ENCODE measurements around the gene SLC51B. TPM values are rescaled to one million over a fixed set of nuclear protein-coding genes. Genes with fewer than 3 reads are reported as not detected.
"Not testable (repeated sequence)": the region's sequence is repeated elsewhere in the genome, so short reads cannot be mapped to it uniquely, and the experiment has no call there.

SLC51B gene
- polyA plus RNA-seq, 3 donors: 10.5 to 12.8 (median 10.9) TPM

DNA sequence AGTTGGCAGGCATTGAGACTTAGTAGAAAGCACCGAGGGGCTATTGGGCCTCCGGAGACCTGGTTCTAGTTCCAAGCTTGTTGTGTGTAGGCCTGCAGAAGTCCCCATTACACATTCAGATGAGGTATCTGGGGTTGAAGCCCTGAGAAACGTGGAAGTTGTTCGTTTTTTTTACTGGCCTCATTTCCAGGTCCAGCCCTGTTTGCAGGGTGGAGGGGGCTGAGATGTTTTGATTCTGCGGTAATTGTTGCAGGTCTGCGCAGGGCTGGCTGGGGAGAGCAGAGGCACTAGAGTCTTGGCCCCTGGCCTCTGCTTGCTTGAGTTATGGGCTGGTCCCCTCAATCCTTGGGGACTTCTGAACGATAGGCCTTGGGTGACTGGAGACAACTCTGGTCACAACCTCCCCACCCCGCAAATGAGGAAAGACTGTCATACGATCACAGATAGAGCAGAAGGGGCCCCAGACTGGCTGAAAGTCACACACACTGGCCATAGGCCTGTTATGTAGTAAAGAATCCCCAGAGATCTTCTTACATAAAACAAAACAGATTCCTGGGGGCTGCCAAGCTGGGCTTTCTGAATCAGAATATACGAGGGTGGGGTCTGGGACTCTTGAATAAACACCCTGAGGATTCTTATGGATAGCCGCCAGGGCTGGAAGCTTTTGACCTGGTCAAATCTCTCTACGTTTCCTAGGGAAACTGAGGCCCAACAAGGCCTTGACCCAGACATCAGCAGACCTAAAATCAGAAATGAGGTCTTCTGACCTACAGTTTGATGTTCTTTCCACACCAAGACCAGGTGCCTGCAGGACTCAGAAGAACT is 47.0 kb downstream of the SLC51B start:
- no peak for DNase-seq (ENCODE audit: extremely low read depth in 1 of 11, low read depth in 9 of 11, low spot score in 4 of 11)

DNA sequence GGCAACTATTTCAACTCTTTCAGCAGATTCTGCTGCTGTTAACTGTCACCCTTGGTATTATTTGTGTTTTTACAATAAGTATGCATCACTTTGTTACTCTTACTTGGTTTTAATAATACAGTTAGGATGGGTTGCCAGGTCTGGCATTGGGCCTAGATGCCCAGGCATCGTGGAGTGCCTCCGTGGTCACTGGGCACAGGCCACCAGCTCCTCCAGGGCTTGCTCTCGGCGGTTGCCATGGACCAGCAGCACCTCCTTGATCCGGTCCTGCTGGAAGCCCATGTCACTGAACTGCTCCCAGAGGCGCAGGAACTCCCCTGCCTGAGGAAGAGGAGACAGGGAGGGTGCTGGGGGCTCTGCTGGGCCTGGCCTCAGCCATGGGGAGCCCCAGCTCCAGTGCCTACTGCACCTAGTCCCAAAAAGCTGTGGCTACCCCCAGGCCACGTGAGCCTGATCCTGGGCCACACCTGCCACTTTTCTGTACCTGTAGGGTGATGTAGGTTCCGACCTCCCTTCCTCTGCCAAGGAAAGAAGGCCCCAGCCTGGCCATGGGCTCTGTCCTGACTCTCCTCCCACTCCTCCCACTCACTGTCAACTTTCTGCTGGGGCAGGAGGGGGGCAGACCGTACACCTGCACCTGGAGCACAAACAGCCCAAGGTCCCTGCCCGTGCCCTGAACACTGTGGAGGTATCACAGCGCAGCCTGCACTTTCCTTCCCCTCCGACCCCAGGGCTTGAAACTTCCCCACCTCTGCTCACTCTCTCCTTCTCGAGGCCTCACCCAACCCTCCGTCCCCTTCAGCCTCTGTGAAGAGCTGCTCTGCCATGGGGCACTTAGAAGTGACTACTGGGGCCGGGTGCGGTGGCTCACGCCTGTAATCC is 48.0 kb downstream of the SLC51B start:
- DNase-seq (ENCODE audit: extremely low read depth in 1 of 11, low read depth in 9 of 11, low spot score in 4 of 11): no peak

DNA sequence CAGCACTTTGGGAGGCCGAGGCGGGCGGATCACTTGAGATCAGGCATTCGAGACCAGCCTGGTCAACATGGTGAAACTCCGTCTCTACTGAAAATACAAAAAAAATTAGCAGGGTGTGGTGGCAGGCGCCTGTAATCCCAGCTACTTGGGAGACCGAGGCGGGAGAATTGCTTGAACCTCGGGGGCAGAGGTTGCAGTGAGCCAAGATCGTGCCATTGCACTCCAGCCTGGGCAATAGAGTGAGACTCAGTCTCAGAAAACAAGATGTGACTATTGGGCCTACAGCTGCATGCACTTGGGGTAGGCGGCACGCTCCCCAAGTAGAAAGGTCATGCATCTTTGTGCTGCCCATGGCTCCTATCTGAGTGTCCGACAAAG is 48.6 kb downstream of the SLC51B start:
- not testable (repeated sequence) for DNase-seq (ENCODE audit: extremely low read depth in 1 of 11, low read depth in 9 of 11, low spot score in 4 of 11)

DNA sequence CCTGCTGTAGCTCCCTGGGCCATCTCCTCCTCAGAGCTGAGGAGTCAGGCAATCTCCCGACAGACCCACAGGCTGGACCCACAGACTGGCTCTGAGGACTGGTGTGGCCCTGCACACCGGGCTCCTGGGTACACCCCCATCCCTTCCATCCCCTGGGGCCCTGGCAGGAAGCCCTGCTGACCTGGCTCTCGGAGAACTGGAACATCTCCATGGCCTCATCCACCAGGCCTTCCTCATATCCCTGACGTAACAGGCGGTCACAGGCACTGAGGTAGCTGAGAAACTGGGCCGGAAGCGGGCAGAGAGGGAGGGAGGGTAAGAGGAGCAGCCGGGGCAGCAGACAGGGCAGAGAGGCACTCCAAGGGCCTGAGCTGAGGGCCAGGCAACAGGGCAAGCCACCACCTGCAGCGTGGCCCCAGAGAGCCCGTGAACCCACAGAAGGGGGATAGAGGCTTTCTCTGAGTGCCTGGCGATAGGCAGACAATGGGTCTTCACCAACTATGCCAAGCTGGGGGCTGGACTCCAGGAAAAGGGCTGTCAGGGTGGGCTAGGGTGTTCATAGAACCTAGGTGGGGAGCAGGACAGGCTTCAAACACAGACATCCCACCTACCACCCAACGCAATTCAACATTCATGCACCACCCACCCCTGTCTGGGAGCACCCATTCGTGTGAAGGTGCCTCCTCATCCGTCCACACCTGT is 49.3 kb downstream of the SLC51B start:
- no peak for DNase-seq (ENCODE audit: extremely low read depth in 1 of 11, low read depth in 9 of 11, low spot score in 4 of 11)

DNA sequence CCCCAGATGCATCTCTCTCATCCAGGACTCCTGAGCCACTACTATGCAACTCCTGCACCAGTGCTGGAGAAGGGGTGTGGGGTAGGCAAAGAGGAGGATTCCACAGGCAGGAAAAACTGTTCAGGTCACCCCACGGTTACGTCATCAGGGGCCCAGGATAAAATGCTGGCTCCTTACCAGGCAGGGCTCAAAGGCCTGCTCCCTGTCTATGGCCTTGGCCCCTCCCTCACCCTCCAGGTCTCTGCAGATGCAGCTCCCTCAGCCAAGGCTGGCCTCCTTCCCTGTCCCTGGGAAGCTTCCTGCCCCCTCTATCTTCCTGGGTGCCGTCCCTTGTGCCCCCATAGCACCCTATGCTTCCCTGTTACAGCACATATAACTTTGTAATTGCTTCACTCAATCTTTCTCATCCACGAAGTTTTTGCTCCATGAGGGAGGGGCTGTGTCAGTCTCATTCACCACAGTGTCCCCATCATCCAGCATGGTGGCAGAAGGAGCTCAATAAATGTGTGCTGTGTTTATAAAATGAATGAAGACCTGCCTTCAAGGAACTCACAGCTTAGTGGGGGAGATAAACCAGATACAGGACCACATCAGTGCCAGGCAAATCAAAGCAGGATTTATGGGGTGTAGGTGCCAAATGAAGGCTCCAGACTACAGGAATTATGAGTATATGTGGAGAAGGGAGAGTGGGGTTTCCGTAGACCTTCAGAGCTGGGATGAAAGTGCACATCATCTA is 50.0 kb downstream of the SLC51B start:
- no peak for DNase-seq (ENCODE audit: extremely low read depth in 1 of 11, low read depth in 9 of 11, low spot score in 4 of 11)

DNA sequence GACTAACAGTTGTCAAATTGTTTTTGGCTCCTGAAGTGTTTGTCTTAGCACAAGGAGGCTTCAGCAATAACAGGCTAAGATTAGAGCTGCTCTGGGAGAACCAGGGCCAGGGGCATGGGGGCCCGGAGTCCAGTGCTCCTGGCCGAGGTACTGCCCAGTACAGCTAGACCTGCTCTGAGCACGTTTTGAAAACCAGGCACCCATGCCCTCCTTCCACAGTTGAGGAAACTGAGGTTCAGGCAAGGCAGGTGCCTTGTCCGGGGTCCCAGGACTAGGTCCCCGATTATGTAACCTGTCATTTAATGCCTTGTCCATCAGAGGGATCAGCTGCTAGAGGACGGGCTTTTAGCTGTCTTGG is 50.5 kb downstream of the SLC51B start:
- DNase-seq (ENCODE audit: extremely low read depth in 1 of 11, low read depth in 9 of 11, low spot score in 4 of 11): no peak

DNA sequence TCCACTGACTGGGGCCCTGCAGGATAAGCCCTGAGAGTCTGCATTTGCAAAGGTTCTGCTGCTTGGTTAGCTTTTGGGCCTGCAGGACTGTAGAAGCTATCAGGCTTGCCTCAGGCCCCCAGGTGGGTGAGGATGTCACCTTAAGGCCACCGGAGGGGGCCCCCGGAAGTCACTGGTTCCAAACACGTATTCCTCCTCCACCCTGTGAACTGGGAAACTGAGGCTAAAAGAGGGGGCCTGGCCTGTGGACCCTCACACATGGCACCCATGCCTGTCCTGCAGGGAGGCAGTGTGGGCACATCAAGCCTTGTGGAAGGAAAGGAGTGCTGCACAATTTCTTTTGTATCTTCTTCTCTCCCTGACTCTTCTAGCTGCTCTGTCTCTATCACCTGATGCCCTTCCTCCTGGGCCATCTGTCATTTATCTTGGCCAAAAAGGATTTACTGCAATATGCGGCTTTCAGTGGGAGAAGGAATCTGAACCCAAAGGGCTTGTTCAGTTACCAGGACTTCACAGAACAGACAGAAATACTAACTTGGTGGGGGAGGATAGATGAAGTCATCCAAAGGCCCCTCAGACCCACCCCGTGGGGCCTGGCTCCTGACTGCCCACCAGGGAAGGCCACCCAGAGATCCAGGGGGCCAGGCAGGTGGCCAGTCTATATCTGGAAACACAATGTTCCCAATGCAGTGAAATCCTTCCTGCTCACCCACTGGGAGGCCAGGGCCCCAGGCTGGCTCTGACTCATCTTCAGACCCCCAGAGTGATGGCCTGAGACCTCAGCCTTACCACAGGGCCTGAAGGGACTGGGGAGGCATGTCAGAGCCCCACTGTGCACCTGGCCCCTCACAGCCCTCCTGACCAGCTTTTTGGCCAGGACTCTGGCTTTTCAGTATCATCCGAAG is 51.5 kb downstream of the SLC51B start:
- DNase-seq (ENCODE audit: extremely low read depth in 1 of 11, low read depth in 9 of 11, low spot score in 4 of 11): no peak

DNA sequence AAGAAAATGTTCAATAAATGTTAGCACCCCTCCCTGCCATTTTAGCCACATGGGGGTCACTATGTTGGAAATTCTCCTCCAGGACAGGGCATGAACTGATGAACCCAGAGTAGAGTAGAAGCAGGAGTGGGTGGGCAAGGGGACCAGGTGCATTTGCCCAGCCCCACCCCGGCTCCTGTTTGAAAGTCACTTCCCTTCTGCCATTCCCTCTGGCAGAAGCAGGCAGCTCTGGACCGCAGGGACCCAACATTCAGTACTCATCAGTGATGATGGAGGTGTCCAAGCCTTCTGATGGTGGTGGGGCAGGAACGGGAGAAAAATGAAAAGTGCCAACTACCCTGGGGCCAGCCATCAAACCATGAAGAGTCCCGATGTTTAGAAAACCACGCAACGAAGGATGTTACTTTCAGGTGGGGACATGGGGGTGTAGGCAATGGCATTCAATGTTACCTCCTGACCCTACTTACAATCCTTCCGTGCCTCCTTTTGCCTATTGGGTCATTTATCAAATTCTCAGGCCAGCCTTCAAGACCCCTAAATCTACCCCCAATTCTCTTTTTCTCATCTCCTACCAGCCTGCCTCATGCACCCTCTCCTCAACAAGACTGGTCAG is 52.6 kb downstream of the SLC51B start:
- DNase-seq (ENCODE audit: extremely low read depth in 1 of 11, low read depth in 9 of 11, low spot score in 4 of 11): no peak

DNA sequence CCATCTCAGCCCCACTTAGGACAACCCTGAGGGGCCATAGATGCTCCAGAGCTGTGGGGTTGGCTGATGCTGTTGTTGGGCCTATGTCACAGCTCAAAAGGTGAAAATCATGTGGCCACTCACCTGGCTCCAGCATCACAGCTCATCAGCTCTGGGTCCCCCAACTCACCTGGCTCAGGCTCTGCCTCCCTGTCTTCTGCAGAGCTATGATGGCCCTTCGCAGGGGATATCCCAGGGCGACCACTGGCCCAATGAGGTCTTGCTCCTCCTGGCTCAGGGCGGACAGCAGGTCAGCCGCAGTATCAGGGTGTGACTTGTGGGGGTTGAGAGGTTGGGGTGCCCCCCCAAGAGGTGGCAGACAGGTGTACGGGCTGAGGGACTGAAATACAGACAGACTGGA is 54.1 kb downstream of the SLC51B start:
- DNase-seq (ENCODE audit: extremely low read depth in 1 of 11, low read depth in 9 of 11, low spot score in 4 of 11): no peak

DNA sequence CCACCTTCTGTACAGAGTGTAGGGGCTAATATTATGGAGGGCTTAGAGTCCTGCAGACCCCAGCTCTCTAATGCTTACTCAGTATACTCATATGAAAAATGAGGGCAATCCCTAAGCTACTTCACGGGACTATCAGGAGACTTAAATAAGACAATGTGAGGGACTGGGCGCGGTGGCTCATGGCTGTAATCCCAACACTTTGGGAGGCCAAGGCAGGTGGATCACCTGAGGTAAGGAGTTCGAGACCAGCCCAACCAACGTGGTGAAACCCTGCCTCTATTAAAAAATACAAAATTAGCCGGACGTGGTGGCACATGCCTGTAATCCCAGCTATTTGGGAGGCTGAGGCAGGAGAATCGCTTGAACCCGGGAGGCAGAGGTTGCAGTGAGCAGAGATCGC is 54.6 kb downstream of the SLC51B start:
- not testable (repeated sequence) for DNase-seq (ENCODE audit: extremely low read depth in 1 of 11, low read depth in 9 of 11, low spot score in 4 of 11)

DNA sequence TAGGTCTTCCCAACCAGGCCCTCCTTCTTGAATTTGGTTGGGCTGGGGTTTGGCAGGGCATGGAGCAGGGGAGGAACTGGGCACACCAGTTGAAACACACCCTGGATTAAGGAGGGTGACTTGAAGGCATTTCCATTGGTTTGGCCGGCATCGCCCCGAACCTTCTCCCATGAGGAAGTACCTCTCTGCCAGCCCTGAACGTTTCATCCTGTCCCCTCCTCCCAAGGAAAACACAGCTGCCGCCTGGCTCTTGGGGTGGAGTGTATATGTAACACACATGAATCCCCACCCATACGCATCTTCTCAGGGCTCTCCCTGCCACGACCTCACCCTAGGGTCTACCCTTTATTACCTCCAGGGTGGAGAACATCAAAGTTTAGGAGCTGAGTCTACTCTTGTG is 55.3 kb downstream of the SLC51B start:
- DNase-seq (ENCODE audit: extremely low read depth in 1 of 11, low read depth in 9 of 11, low spot score in 4 of 11): no peak

DNA sequence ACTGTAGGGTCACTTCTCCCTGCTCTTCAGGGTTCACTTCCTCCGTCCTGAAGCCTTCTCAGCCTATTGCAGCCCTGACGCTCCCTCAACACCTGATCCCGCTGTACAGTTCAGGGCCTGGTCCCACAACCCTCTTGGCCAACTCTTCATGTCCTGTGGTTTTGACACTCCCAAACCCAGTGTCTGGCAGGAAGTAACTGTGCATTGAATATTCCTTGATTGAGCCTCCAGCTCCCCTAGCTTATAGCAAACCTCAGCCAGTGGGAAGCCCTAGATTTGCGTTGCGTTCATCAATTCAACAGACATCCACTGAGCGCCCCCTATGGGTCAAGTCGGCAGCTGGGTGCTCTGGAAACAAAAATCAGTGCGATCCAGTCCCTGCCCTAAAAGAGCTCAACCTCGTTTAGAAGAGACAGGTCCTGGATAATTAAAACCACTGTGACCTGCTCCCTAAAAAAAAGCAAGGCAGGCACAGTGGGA is 56.3 kb downstream of the SLC51B start:
- DNase-seq (ENCODE audit: extremely low read depth in 1 of 11, low read depth in 9 of 11, low spot score in 4 of 11): peak; percentile 53 to 84 (median 76)

DNA sequence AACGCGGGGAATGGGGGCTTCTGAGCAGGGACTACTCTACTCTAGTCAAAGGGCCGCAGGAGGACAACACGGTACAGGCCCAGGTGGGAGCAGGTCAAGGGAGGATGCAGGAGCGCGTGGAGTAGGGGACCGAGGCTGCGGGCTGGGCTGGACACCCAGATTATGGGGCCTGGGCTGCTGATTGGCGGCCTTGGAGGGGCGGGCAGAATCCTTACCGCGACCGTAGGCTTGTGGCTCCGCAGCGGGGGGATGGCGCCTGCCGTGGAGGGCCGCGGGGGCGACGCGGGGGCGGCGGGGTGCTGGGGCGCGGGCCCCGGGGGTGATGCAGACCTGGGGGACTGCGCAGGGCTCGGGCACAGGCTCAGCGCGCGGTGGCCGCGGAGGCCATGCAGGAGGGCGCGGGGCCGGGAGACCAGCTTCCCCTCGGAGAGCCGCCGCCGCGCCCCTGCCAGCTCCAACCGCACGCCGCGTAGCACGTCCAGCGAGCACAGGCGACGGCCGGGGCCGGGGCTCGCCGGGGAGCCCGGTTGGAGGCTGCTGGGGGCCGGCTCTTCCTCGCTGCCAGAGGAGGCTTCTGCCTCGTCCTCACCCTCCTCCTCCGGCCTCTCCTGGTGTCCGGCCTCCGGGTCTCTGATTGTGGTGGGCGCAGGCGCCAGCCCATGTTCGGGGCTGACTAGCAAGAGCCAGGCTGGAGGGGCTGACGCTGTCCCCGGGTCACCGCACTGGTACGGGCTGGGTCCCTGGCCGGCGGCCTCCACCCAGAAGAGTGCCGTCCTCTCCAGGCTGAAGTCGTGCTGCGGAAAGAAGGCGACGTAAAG is 56.9 kb downstream of the SLC51B start:
- DNase-seq (ENCODE audit: extremely low read depth in 1 of 11, low read depth in 9 of 11, low spot score in 4 of 11): no peak

DNA sequence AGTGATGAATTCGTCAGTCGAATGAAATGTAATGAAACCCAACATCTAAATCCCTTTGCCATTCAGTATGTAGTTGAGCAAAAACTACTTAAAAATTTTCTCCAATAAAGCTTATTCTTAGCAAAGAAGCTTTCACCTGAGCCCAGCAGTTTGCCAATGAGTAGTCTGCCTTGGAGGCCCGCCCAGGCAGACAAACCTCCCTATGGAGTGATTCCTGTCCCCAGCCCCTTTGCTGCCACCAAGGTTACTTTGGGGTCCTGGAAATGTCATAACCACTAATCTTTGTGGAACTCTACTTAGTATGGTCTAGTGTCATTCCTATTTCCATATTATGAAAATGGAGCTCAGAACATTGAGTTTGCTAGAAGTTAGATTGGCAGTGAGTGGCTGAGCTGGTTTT is 57.7 kb downstream of the SLC51B start:
- no peak for DNase-seq (ENCODE audit: extremely low read depth in 1 of 11, low read depth in 9 of 11, low spot score in 4 of 11)
